ENCODE data around the gene ANKRD22. TPM values are rescaled to one million over a fixed set of nuclear protein-coding genes. Genes with fewer than 3 reads are reported as not detected.

The ANKRD22 gene
- polyA plus RNA-seq, 1 of the 3 experiments (the other 2 are of a cell fraction), result 0.15 TPM

DNA sequence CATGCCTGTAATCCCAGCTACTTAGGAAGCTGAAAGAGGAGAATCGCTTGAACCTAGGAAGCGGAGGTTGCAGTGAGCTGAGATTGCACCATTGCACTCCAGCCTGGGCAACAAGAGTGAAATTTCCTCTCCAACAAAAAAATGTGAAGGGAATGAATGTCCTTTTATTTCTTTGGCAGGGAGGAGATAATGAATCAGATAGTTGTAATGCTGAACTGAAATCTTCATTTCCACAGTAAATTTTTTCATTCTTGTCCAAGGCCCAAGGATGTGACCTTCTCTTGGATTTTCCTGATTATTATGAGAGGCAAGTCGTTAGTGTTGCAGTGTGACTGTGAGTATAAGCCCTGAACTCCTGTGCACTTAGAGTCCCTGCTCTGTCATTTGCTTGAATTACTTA, 42.0 kb upstream of the ANKRD22 start (continued):
- TF ChIP-seq REST (IDR thresholded peaks at IDR 0.05; ENCODE audit: low read depth, low read length) (no peak), SMC3 (IDR thresholded peaks at IDR 0.05; ENCODE audit: low read depth, low read length) (no peak), EP300 (IDR thresholded peaks at IDR 0.05; ENCODE audit: borderline replicate concordance in 1 of 2, low read depth in 1 of 2, low read length in 1 of 2) (peak in 1 of 2 experiments; percentile 51; a peak in 1 of 4 replicates), TCF12 (IDR thresholded peaks at IDR 0.05) (peak; percentile 28; the same call in 1 of the 2 replicates), GATA2 (CRISPR knock-in tag; IDR thresholded peaks at IDR 0.05) (no peak), PBX3 (IDR thresholded peaks at IDR 0.05) (peak; percentile 36; the same call in 1 of the 2 replicates), FOXJ3 (CRISPR knock-in tag; IDR thresholded peaks at IDR 0.05) (no peak)

- H3K4me2 ChIP-seq, result peak overlapping the region; percentile 58
- H3F3A ChIP-seq (replicated peaks; ENCODE audit: insufficient read depth), result peaks cover 41% of the 10 kb centered on the region
- H3K27ac ChIP-seq (ENCODE audit: low read depth in 2 of 2, low read length in 1 of 2), result peak overlapping the region; percentile 56 to 77; a peak in 3 of 4 replicates
- no peaks in the 10 kb centered on the region for H3K9me3 ChIP-seq
- no peak overlapping the region; the same call in 1 of the 2 replicates for H3K9ac ChIP-seq
- H3K4me3 ChIP-seq (ENCODE audit: low read depth in 2 of 2, low read length in 1 of 2), result no peak overlapping the region
- no peaks in the 10 kb centered on the region for H4K20me1 ChIP-seq (ENCODE audit: insufficient read depth)
- CTCF ChIA-PET, result interaction anchor here (0.8 to 1.8 kb wide), 2 partner anchors 40 to 95 kb away, joined by 3 to 6 read pairs; no protein-coding TSS in a partner anchor
- H3K9me2 ChIP-seq, result no peaks in the 10 kb centered on the region
- POLR2A ChIA-PET, result no interaction called here
- peaks cover 0 to 4% of the 10 kb centered on the region in 2 experiments for H3K36me3 ChIP-seq (replicated peaks in 1 of 2; ENCODE audit: control insufficient read depth in 1 of 2, insufficient read depth in 2 of 2, low read length in 1 of 2)
- no peaks in the 10 kb centered on the region for H3K27me3 ChIP-seq (ENCODE audit: insufficient read depth)
- no peak for DNase-seq
- H3K4me1 ChIP-seq (ENCODE audit: control insufficient read depth in 1 of 2, insufficient read depth in 2 of 2, low read depth in 1 of 2, low read length in 1 of 2), result peaks cover 11 to 90% of the 10 kb centered on the region in 2 experiments
- 88% methylated on average over 2 of the region's 2 CpGs for WGBS (ENCODE audit: low lambda C conversion rate)
- 0 out of 2 replicates have a peak overlapping the region, but pooled peaks have one; percentile 1 for H2AFZ ChIP-seq (ENCODE audit: low read depth)
- TF ChIP-seq JUND (IDR thresholded peaks at IDR 0.05) (peak; percentile 31; the same call in 1 of the 2 replicates), NRF1 (IDR thresholded peaks at IDR 0.05; ENCODE audit: low read depth, low read length) (no peak), FOXM1 (IDR thresholded peaks at IDR 0.05; ENCODE audit: low read depth) (0 out of 2 replicates have a peak, but pooled peaks have one; percentile 38), RXRA (IDR thresholded peaks at IDR 0.05; ENCODE audit: borderline replicate concordance, low read depth) (no peak; the same call in 1 of the 2 replicates), FOSL2 (IDR thresholded peaks at IDR 0.05; ENCODE audit: borderline replicate concordance, low read depth) (peak; percentile 37; the same call in 1 of the 2 replicates), TCF12 (IDR thresholded peaks at IDR 0.05) (peak; percentile 54; the same call in 1 of the 2 replicates), POLR2AphosphoS5 (IDR thresholded peaks at IDR 0.05; ENCODE audit: low read depth, low read length) (peak; percentile 15; the same call in 1 of the 2 replicates), MAX (IDR thresholded peaks at IDR 0.05; ENCODE audit: low read depth) (no peak), NFIC (IDR thresholded peaks at IDR 0.05; ENCODE audit: borderline replicate concordance) (peak; percentile 49; the same call in 1 of the 2 replicates), EP300 (IDR thresholded peaks at IDR 0.05; ENCODE audit: borderline replicate concordance in 1 of 2, low read depth in 1 of 2, low read length in 1 of 2) (peak in 1 of 2 experiments; percentile 52; a peak in 1 of 4 replicates), TEAD4 (IDR thresholded peaks at IDR 0.05; ENCODE audit: borderline replicate concordance, insufficient read depth) (peak; percentile 20; the same call in 1 of the 2 replicates), PBX3 (IDR thresholded peaks at IDR 0.05) (peak; percentile 51; the same call in 1 of the 2 replicates), RAD21 (IDR thresholded peaks at IDR 0.05; ENCODE audit: low read length) (no peak)
- peaks cover 76% of the 10 kb centered on the region for H3K79me2 ChIP-seq (ENCODE audit: insufficient read depth)
Observed at GRCh38 chr10:88892222-88892967, 40.8 kb upstream of the ANKRD22 start.

Measured in SK-N-SH (cell line).